ENCODE results near the gene EGF.
"Not testable (repeated sequence)": the region's sequence is repeated elsewhere in the genome, so short reads cannot be mapped to it uniquely, and the experiment has no call there.

Gene EGF

GRCh38 chr4:109930872-109931271 is 18.2 kb downstream of the EGF start:
- Histone ChIP-seq H3K36me3 (ENCODE audit: control insufficient read depth in 2 of 2, insufficient read depth in 1 of 2, low read length in 2 of 2) (no peaks in the 10 kb centered on the region), H3K4me3 (ENCODE audit: low read depth, low read length) (no peak overlapping the region), H3K4me1 (ENCODE audit: control insufficient read depth, insufficient read depth, low read length) (no peaks in the 10 kb centered on the region), H3K9me3 (ENCODE audit: control insufficient read depth, insufficient read depth, low read depth, low read length) (no peaks in the 10 kb centered on the region), H3K27ac (ENCODE audit: extremely low read depth, low read depth, low read length) (no peak overlapping the region)
- ChIA-PET CTCF (interaction anchor here (0.7 kb wide), 1 partner anchor 48 kb away, joined by 3 read pairs; no protein-coding TSS in a partner anchor), POLR2A (no interaction called here)
- TF ChIP-seq ZEB2 (tag by site-specific recombination; IDR thresholded peaks at IDR 0.05), result no peak
- TF ChIP-seq ZNF214 (tag by site-specific recombination; IDR thresholded peaks at IDR 0.05; ENCODE audit: borderline replicate concordance), result no peak
- TF ChIP-seq ZNF211 (tag by site-specific recombination; IDR thresholded peaks at IDR 0.05; ENCODE audit: low read depth), result no peak
- no peak for TF ChIP-seq ZBTB21 (tag by site-specific recombination; IDR thresholded peaks at IDR 0.05)
- TF ChIP-seq SP7 (tag by site-specific recombination; IDR thresholded peaks at IDR 0.05), result no peak
- TF ChIP-seq ZNF747 (tag by site-specific recombination; IDR thresholded peaks at IDR 0.05), result no peak
- TF ChIP-seq ZNF391 (tag by site-specific recombination; IDR thresholded peaks at IDR 0.05; ENCODE audit: borderline replicate concordance, low read depth), result no peak
- TF ChIP-seq ZNF335 (tag by site-specific recombination; conservative IDR thresholded peaks at IDR 0.05), result no peak
- TF ChIP-seq ZNF610 (tag by site-specific recombination; IDR thresholded peaks at IDR 0.05; ENCODE audit: borderline replicate concordance), result no peak
- no peak for TF ChIP-seq ZNF169 (tag by site-specific recombination; IDR thresholded peaks at IDR 0.05)
- no peak for TF ChIP-seq BCL11A (tag by site-specific recombination; IDR thresholded peaks at IDR 0.05; ENCODE audit: low read depth)
- no peak for TF ChIP-seq ZNF416 (tag by site-specific recombination; IDR thresholded peaks at IDR 0.05)
- TF ChIP-seq AEBP2 (tag by site-specific recombination; IDR thresholded peaks at IDR 0.05; ENCODE audit: borderline replicate concordance), result no peak
- no peak for TF ChIP-seq FEZF1 (tag by site-specific recombination; IDR thresholded peaks at IDR 0.05)
- no peak for TF ChIP-seq ZNF585B (tag by site-specific recombination; IDR thresholded peaks at IDR 0.05)
- no peak for TF ChIP-seq ZNF423 (tag by site-specific recombination; IDR thresholded peaks at IDR 0.05)

- H3K4me3 ChIP-seq (ENCODE audit: low read depth, low read length), result no peak overlapping the region
- H3K9me3 ChIP-seq (ENCODE audit: control insufficient read depth, insufficient read depth, low read depth, low read length), result no peaks in the 10 kb centered on the region
- POLR2A ChIA-PET, result no interaction called here
- H3K36me3 ChIP-seq (ENCODE audit: control insufficient read depth in 2 of 2, insufficient read depth in 1 of 2, low read length in 2 of 2), result no peaks in the 10 kb centered on the region
- no peak overlapping the region for H3K27ac ChIP-seq (ENCODE audit: extremely low read depth, low read depth, low read length)
- H3K4me1 ChIP-seq (ENCODE audit: control insufficient read depth, insufficient read depth, low read length), result no peaks in the 10 kb centered on the region
- no peak for TF ChIP-seq HOXC10 (CRISPR knock-in tag; IDR thresholded peaks at IDR 0.05)
- no peak for TF ChIP-seq ZNF146 (tag by site-specific recombination; IDR thresholded peaks at IDR 0.05)
- no peak for TF ChIP-seq YY1 (tag by site-specific recombination; IDR thresholded peaks at IDR 0.05)
- no peak for TF ChIP-seq SCRT2 (tag by site-specific recombination; IDR thresholded peaks at IDR 0.05)
- TF ChIP-seq AEBP2 (tag by site-specific recombination; IDR thresholded peaks at IDR 0.05; ENCODE audit: borderline replicate concordance), result no peak
- TF ChIP-seq ZBTB8A (tag by site-specific recombination; IDR thresholded peaks at IDR 0.05), result no peak
- TF ChIP-seq SCRT1 (tag by site-specific recombination; IDR thresholded peaks at IDR 0.05; ENCODE audit: borderline replicate concordance), result no peak
- TF ChIP-seq ZNF548 (tag by site-specific recombination; IDR thresholded peaks at IDR 0.05), result no peak
- TF ChIP-seq KLF9 (tag by site-specific recombination; IDR thresholded peaks at IDR 0.05; ENCODE audit: low read depth), result no peak
- no peak for TF ChIP-seq REPIN1 (tag by site-specific recombination; IDR thresholded peaks at IDR 0.05; ENCODE audit: low read depth)
- no peak for TF ChIP-seq ZBTB10 (tag by site-specific recombination; IDR thresholded peaks at IDR 0.05)
- CTCF ChIA-PET, result no interaction called here
Observed at GRCh38 chr4:109931318-109931717, 18.6 kb downstream of the EGF start.

GRCh38 chr4:109937352-109937751 is 24.7 kb downstream of the EGF start:
- H3K27ac ChIP-seq (ENCODE audit: extremely low read depth, low read depth, low read length); H3K36me3 ChIP-seq (ENCODE audit: control insufficient read depth in 2 of 2, insufficient read depth in 1 of 2, low read length in 2 of 2); H3K4me1 ChIP-seq (ENCODE audit: control insufficient read depth, insufficient read depth, low read length); CTCF ChIA-PET; POLR2A ChIA-PET; H3K9me3 ChIP-seq (ENCODE audit: control insufficient read depth, insufficient read depth, low read depth, low read length); H3K4me3 ChIP-seq (ENCODE audit: low read depth, low read length): not testable (repeated sequence)
